Tibial nerve (tissue), 4 donors: ENCODE results near the gene ABR. TPM values are rescaled to one million over a fixed set of nuclear protein-coding genes. Genes with fewer than 3 reads are reported as not detected.

Experiments used
- DNase-seq, 2 donors: peaks; one replicate each; pipeline ENCODE4 v3.0.0-alpha.2; 2019; ENCODE audit warnings: low spot score in 2 of 2
- H3K27ac ChIP-seq, 4 donors: fragments of 200-600 bp; sonication (generic) in 3 of 4; one replicate each; pipeline ENCODE4 v1.5.1; 2017 to 2019; ENCODE audit warnings: mild to moderate bottlenecking in 1 of 4
- H3K27me3 ChIP-seq, 2 donors: fragments of 200-600 bp; sonication (generic) in 1 of 2; one replicate each; pipeline versions ENCODE4 v1.5.1 to v1.6.0; 2017 to 2019
- H3K36me3 ChIP-seq, 3 donors: fragments of 200-600 bp; sonication (generic); one replicate each; pipeline ENCODE4 v1.5.1; 2018 to 2019
- H3K4me1 ChIP-seq, 4 donors: fragments of 200-600 bp; sonication (generic) in 3 of 4; one replicate each; pipeline ENCODE4 v1.5.1; 2017 to 2019
- H3K4me3 ChIP-seq, 4 donors: fragments of 200-600 bp; sonication (generic) in 3 of 4; one replicate each; pipeline ENCODE4 v1.5.1; 2017 to 2019; ENCODE audit warnings: mild to moderate bottlenecking in 1 of 4, moderate library complexity in 1 of 4
- H3K9me3 ChIP-seq, 4 donors: fragments of 200-600 bp; sonication (generic) in 3 of 4; one replicate each; pipeline ENCODE4 v1.5.1; 2017 to 2019
- EP300 ChIP-seq, 2 donors: sonication (generic); formaldehyde crosslinking; IDR thresholded peaks; one replicate each; pipeline ENCODE4 v1.6.1; 2017; ENCODE audit warnings: antibody characterized with exemption in 2 of 2, mild to moderate bottlenecking in 1 of 2
- POLR2A ChIP-seq, 2 donors: fragments of 450-650 bp; IDR thresholded peaks; one replicate each; pipeline ENCODE4 v1.6.1; 2017; ENCODE audit warnings: antibody characterized with exemption in 2 of 2, mild to moderate bottlenecking in 2 of 2, moderate library complexity in 2 of 2
- WGBS, 2 donors: methylation state at CpG; one replicate each; pipeline ENCODE4 v1.1.5; 2018; 5-methylcytosine and 5-hydroxymethylcytosine counted together
- small RNA-seq: library from RNA; depleted of rRNA; stranded (forward); fragments of <200 nt; gene quantifications from one replicate; pipeline ENCODE3, GENCODE V24; 2016
- total RNA-seq, 4 donors: library from RNA; depleted of rRNA; stranded (reverse); fragments of >200 nt; gene quantifications; one replicate each; pipeline ENCODE4 v1.1.0, GENCODE V29; 2016
- TF ChIP-seq, protein P1 (sequence below), 5 experiments: fragments of 200-600 bp in 3 of 5; fragments of 450-650 bp in 2 of 5; sonication (generic) in 3 of 5; IDR thresholded peaks; one replicate each; pipeline ENCODE4 v1.5.1; 2016 to 2019; ENCODE audit warnings: antibody characterized with exemption in 5 of 5, mild to moderate bottlenecking in 3 of 5, moderate library complexity in 2 of 5

The ABR gene
- total RNA-seq, 4 donors from 2014 or later = 88.8 to 193 (median 133) TPM

DNA sequence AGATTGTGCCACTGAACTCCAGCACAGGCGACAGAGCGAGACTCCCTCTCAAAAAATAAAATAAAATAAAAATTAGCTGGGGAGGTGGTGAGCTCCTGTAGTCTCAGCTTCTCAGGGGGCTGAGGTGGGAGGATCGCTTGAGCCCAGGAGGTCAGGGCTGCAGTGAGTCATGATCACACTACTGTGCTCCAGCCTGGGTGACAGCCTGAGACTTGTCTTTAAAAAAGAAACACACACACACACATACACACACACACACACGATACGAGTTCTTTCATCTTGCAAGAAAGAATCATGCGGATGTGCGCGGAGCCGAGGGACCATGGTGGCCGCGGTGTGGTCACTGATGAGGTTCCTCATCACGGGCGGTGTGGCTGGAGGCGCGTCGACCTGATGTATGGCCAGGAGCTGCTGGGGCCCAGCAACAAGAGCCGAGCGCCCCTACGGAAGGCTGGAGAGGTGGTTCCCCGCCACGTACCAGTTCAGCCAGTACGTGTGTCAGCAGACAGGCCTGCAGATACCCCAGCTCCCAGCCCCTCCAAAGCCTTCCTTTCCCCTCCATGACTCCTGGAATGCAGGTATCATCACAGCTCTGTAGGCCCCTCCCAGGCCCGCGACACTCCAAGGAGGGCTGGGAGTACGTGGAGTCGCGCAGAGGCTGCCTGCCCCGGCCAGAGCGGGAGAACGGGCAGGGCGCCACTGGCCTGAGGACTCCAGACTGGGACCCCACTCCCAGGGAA lies 220.9 kb downstream of the ABR start:
- peaks cover 0 to 6% (median 0%) of the 10 kb centered on the region in 4 donors for H3K4me1 ChIP-seq
- 90 to 92% methylated on average over 27 to 31 of the region's 31 CpGs for WGBS, 2 donors
- H3K27me3 ChIP-seq = no peaks in the 10 kb centered on the region
- TF ChIP-seq POLR2A (IDR thresholded peaks at IDR 0.05) (no peak), EP300 (IDR thresholded peaks at IDR 0.05) (no peak)
- TF ChIP-seq, protein P1, sequence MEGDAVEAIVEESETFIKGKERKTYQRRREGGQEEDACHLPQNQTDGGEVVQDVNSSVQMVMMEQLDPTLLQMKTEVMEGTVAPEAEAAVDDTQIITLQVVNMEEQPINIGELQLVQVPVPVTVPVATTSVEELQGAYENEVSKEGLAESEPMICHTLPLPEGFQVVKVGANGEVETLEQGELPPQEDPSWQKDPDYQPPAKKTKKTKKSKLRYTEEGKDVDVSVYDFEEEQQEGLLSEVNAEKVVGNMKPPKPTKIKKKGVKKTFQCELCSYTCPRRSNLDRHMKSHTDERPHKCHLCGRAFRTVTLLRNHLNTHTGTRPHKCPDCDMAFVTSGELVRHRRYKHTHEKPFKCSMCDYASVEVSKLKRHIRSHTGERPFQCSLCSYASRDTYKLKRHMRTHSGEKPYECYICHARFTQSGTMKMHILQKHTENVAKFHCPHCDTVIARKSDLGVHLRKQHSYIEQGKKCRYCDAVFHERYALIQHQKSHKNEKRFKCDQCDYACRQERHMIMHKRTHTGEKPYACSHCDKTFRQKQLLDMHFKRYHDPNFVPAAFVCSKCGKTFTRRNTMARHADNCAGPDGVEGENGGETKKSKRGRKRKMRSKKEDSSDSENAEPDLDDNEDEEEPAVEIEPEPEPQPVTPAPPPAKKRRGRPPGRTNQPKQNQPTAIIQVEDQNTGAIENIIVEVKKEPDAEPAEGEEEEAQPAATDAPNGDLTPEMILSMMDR (IDR thresholded peaks at IDR 0.05) = no peak
- H3K27ac ChIP-seq = no peak overlapping the region
- H3K36me3 ChIP-seq = no peaks in the 10 kb centered on the region
- no peaks in the 10 kb centered on the region for H3K9me3 ChIP-seq
- no peak for DNase-seq
- no peak overlapping the region for H3K4me3 ChIP-seq

DNA sequence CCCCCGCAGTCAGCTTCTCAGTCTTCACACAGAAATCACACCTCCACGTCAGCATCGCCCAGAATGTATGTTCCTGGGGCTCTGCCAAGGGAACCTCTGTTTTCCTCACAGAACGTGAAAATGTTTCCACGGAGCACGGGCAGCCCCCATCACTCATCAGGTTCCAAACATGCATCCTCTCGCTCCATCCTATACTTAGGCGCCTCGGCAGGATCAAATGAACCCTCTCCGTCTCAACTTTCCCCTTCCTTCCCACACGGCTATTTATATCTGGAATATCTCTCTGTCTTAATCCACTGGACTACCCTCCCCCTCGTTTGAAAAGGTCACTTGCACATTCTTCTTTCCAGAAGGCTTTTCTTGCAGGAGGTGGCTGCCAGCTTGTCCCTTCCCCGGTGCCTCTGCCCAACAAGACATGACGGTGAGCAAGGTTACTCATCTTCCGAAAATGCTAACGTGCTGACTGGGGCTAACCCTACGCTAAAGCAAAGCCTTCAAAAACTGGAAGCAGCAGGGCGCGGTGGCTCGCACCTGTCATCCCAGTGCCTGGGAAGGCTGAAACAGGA lies 221.8 kb downstream of the ABR start:
- Histone ChIP-seq H3K9me3 (no peaks in the 10 kb centered on the region), H3K27me3 (no peaks in the 10 kb centered on the region), H3K27ac (no peak overlapping the region), H3K4me3 (no peak overlapping the region), H3K4me1 (peaks cover 0 to 6% (median 0%) of the 10 kb centered on the region in 4 donors), H3K36me3 (no peaks in the 10 kb centered on the region)
- WGBS, 2 donors = 75 to 76% methylated on average over 20 of the region's 20 CpGs
- DNase-seq = no peak
- no peak for TF ChIP-seq POLR2A (IDR thresholded peaks at IDR 0.05)
- TF ChIP-seq, protein P1 (IDR thresholded peaks at IDR 0.05) = no peak
- no peak for TF ChIP-seq EP300 (IDR thresholded peaks at IDR 0.05)

DNA sequence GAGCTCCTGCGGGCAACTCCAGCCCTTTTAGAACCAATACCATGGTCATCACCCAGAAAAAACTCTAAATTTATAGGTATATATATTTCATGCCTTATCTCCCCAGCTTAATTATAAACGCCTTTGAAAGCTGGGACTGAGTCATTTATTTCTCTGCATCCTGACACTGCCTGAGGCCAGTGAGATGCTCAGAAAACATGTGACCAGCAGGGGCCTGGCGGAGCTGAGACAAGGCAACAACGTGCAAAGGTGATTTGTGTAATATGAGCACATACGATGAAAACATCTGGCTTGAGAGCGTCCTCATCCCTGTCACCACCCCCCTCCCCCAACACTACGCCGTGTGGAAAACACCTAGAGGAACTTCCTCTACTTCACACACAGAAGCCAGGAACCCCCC lies 222.9 kb downstream of the ABR start:
- DNase-seq = no peak
- WGBS, 2 donors = 72 to 78% methylated on average over 8 of the region's 8 CpGs
- H3K27ac ChIP-seq = no peak overlapping the region
- TF ChIP-seq POLR2A (IDR thresholded peaks at IDR 0.05) (no peak), EP300 (IDR thresholded peaks at IDR 0.05) (no peak)
- TF ChIP-seq, protein P1 (IDR thresholded peaks at IDR 0.05) = no peak
- no peaks in the 10 kb centered on the region for H3K9me3 ChIP-seq
- no peak overlapping the region for H3K4me3 ChIP-seq
- peaks cover 0 to 7% (median under 1%) of the 10 kb centered on the region in 4 donors for H3K4me1 ChIP-seq
- no peaks in the 10 kb centered on the region for H3K36me3 ChIP-seq
- peaks cover 0 to 1% of the 10 kb centered on the region in 2 donors for H3K27me3 ChIP-seq

DNA sequence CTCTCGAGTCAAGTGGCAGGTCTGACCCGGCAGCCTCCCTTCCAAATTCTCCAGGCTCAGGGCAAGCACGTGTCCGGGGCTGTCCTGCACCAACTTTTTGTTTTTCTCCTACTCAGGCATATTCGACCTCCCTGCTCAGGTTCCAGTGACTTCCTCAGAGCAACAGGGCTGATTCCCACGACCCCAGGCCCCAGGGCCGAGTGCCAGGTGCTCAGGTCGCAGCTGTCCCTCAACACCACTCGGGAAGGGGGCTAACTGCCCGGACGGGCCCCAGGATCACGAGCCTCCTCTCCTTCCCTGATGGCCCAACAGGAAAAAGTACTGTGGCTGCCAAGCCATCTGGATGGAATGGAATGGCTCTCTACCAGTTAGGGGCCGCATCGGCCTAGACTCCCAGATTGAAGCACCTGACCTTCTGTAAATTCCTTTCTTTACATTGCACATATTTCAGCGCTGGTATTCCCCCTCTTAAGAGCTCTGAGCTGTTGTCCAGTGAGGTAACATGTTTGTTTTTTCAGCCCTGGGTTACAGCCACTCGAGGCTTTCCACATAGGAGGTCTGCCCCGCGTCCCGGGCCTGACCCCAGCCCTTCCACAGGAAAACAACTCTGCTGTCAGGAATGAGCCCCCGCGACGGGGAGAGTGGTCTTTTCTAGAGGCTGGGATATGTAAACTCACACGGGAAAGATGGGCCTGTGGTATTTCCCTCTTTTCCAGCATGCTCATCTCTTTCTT lies 225.2 kb downstream of the ABR start:
- peaks cover 0 to 17% of the 10 kb centered on the region in 2 donors for H3K27me3 ChIP-seq
- TF ChIP-seq EP300 (IDR thresholded peaks at IDR 0.05) (no peak), POLR2A (IDR thresholded peaks at IDR 0.05) (no peak)
- TF ChIP-seq, protein P1 (IDR thresholded peaks at IDR 0.05) = no peak
- H3K36me3 ChIP-seq = no peaks in the 10 kb centered on the region
- 42 to 55% methylated on average over 23 of the region's 23 CpGs for WGBS, 2 donors
- no peaks in the 10 kb centered on the region for H3K9me3 ChIP-seq
- no peak overlapping the region for H3K4me3 ChIP-seq
- H3K27ac ChIP-seq = peak overlapping the region in 1 of 4 donors; percentile 12
- DNase-seq = no peak
- peaks cover 0 to 23% (median 5%) of the 10 kb centered on the region in 4 donors for H3K4me1 ChIP-seq

DNA sequence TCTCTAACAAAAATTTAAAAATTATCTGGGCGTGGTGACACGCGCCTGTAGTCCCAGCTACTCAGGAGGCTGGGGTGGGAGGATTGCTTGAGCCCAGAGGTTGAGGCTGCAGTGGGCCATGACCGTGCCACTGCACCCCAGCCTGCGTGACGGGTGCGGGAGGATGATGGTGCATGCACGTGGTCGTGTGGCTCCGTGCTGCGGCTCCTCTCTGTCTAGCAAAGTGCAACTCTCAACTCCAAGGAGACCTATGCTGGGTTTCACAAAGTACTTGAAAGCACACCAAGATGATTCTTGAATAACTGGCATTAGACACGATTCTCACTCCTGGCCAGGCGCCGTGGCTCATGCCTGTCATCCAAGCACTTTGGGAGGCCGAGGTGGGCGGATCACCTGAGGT lies 226.0 kb downstream of the ABR start:
- Histone ChIP-seq H3K27ac (no peak overlapping the region), H3K9me3 (no peaks in the 10 kb centered on the region), H3K27me3 (peaks cover 0 to 17% of the 10 kb centered on the region in 2 donors), H3K36me3 (no peaks in the 10 kb centered on the region), H3K4me1 (peaks cover 0 to 23% (median 5%) of the 10 kb centered on the region in 4 donors), H3K4me3 (no peak overlapping the region)
- 90 to 91% methylated on average over 16 of the region's 16 CpGs for WGBS, 2 donors
- DNase-seq = no peak
- TF ChIP-seq POLR2A (IDR thresholded peaks at IDR 0.05) = no peak

Small RNA genes within 50 kb of the gene (small RNA-seq; reads per million reads assigned to genes)
- not detected for gene AC016292.2
- gene MIR3183 = not detected
- not detected for gene RF00017

Other genes starting within 250 kb of the ABR start
- gene NXN, start 200.2 kb downstream of the ABR start, total RNA-seq = 10 to 100 TPM in 3 of 4 donors, 1 to 10 TPM in 1; 6.6 to 28.4 (median 14.7) TPM
- 10 to 100 TPM; 11.1 to 18.4 (median 14.7) TPM for gene TIMM22, start 182.9 kb downstream of the ABR start, total RNA-seq
- not detected for gene BHLHA9, start 90.5 kb upstream of the ABR start, total RNA-seq
- gene TRARG1, start 99.7 kb upstream of the ABR start, total RNA-seq = 10 to 100 TPM in 3 of 4 donors, 1 to 10 TPM in 1; 9.8 to 62.4 (median 24.2) TPM
- 100 to 1,000 TPM; 581 to 765 (median 678) TPM for gene YWHAE, start 220.2 kb upstream of the ABR start, total RNA-seq